Measurements from ENCODE around the gene ZNF791. TPM values are rescaled to one million over a fixed set of nuclear protein-coding genes. Genes with fewer than 3 reads are reported as not detected.

ZNF791 gene
- total and polyA plus RNA-seq, 2 of the 13 experiments (the other 11 are each of a cell fraction or from before 2014, with no cell fraction given): 12.8 to 17.4 TPM

DNA sequence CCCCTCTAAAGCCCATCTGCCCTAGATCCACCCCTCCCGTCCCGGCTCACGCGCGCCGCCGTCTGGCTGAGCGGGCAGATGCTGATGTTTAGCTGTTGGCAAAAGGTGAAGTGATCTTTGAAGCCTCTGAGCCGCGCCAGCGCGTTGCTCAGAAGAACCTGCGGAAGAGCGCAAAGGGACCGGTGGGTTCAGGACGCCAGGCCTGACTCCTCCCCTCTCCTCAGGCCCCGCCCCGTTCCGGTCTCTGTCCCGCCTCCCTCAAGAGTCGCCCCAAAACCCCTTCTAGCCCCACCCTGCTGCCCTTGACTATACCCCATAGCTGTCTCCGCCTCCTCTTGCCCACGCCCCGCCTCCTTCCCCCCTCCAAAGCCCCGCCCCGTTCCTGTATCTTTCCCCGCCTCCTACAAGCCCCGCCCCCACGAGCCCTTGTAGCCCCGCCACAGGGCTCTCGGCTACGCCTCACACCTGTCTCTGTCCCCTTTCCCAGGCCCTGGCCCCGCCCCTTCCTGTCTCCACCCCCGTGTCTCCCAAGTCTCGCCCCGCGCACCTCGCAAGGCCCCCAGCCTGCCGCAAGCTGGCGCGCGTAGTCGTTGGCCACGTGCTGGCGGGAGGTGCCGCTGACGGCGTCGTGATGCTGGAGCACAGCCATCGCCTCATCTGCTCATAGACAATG lies 46.3 kb downstream of the ZNF791 start:
- no TSS peak for BruUV-seq (replicated peaks)
- Histone ChIP-seq H3K36me3 (replicated peaks in 1 of 2; ENCODE audit: control insufficient read depth in 1 of 2, insufficient read depth in 2 of 2, low read length in 2 of 2) (peaks cover 0 to 18% of the 10 kb centered on the region in 2 experiments; a peak in 4 of 5 replicates), H3K4me1 (ENCODE audit: insufficient read depth, low read length) (no peaks in the 10 kb centered on the region)

More for the DNA sequence above, 46.3 kb downstream of the ZNF791 start:
- Histone ChIP-seq H4K20me1 (ENCODE audit: insufficient read depth, low read length) (no peaks in the 10 kb centered on the region), H3K27ac (ENCODE audit: extremely low read length, insufficient read depth, low read length) (no peak overlapping the region), H3K9ac (ENCODE audit: insufficient read depth, low read depth, low read length) (no peak overlapping the region), H3K4me3 (replicated peaks in 1 of 3; ENCODE audit: insufficient read depth in 1 of 3, low read depth in 2 of 3, low read length in 3 of 3) (no peak overlapping the region), H3K9me3 (ENCODE audit: low read length) (no peaks in the 10 kb centered on the region), H2AFZ (ENCODE audit: low read length) (no peak overlapping the region), H3K27me3 (ENCODE audit: control insufficient read depth in 1 of 2, insufficient read depth in 2 of 2, low read length in 2 of 2) (no peaks in the 10 kb centered on the region), H3K79me2 (ENCODE audit: insufficient read depth, low read length) (no peaks in the 10 kb centered on the region), H3K4me2 (ENCODE audit: low read depth, low read length) (no peak overlapping the region)
- CTCF ChIA-PET (ENCODE audit: low intra/inter-chr PET ratio, low total read pairs): no interaction called here
- POLR2A ChIA-PET: no interaction called here
- ATAC-seq: no peak
- DNase-seq (ENCODE audit: low spot score): no peak
- WGBS (ENCODE audit: low lambda C conversion rate): 97% methylated on average over 50 of the region's 50 CpGs
- in situ Hi-C loops (cut with HindIII; ENCODE audit: extremely low pct_ligation_motif_present, low pct_unique_long_range_greater_than_20kb): no loop called here
- FAIRE-seq: no peak
- intact Hi-C loops (cut with micrococcal nuclease; ENCODE audit: unreplicated experiment): no loop called here
- TF ChIP-seq RFX1 (IDR thresholded peaks at IDR 0.05) (no peak), SP4 (CRISPR knock-in tag; IDR thresholded peaks at IDR 0.05) (no peak), ZNF207 (IDR thresholded peaks at IDR 0.05; ENCODE audit: borderline replicate concordance) (no peak), MAFG (CRISPR knock-in tag; IDR thresholded peaks at IDR 0.05) (no peak), E2F1 (CRISPR knock-in tag; IDR thresholded peaks at IDR 0.05) (no peak), PHB2 (IDR thresholded peaks at IDR 0.05; ENCODE audit: partially characterized antibody) (no peak), MXD1 (CRISPR knock-in tag; IDR thresholded peaks at IDR 0.05) (no peak), ETV6 (CRISPR knock-in tag; conservative IDR thresholded peaks at IDR 0.05) (no peak), THAP7 (CRISPR knock-in tag; IDR thresholded peaks at IDR 0.05) (no peak), JDP2 (CRISPR knock-in tag; IDR thresholded peaks at IDR 0.05; ENCODE audit: borderline replicate concordance) (no peak), ZC3H13 (CRISPR knock-in tag; IDR thresholded peaks at IDR 0.05) (no peak), ZBTB38 (CRISPR knock-in tag; IDR thresholded peaks at IDR 0.05) (no peak), GATA4 (IDR thresholded peaks at IDR 0.05; ENCODE audit: borderline replicate concordance, low read depth) (no peak), DNMT3B (CRISPR knock-in tag; conservative IDR thresholded peaks at IDR 0.05) (no peak)
